Neural progenitor cell (in vitro differentiated cells): ENCODE data around the gene SNX15. TPM values are rescaled to one million over a fixed set of nuclear protein-coding genes. Genes with fewer than 3 reads are reported as not detected.

ENCODE experiments used
- DNase-seq: peaks from one replicate; pipeline ENCODE4 v3.0.0-alpha.2; 2016; ENCODE audit warnings: low spot score
- H2AFZ ChIP-seq: fragments of 200-600 bp; sonication (generic); replicated peaks from 2 replicates; pipeline ENCODE4 v1.6.1; 2016; ENCODE audit warnings: antibody characterized with exemption
- H3F3A ChIP-seq: fragments of 200-600 bp; sonication (generic); 2 replicates; pipeline ENCODE4 v1.6.1; 2016; ENCODE audit warnings: antibody characterized with exemption, low read depth
- H3K27ac ChIP-seq: fragments of 200-600 bp; sonication (generic); 2 replicates; pipeline ENCODE4 v1.5.1; 2016; ENCODE audit warnings: mild to moderate bottlenecking
- H3K27me3 ChIP-seq: fragments of 200-600 bp; sonication (generic); 2 replicates; pipeline ENCODE4 v1.6.1; 2016; ENCODE audit warnings: mild to moderate bottlenecking, moderate library complexity
- H3K36me3 ChIP-seq: fragments of 200-600 bp; sonication (generic); 2 replicates; pipeline ENCODE4 v1.5.1; 2016
- H3K4me1 ChIP-seq: fragments of 200-600 bp; sonication (generic); 2 replicates; pipeline ENCODE4 v1.6.1; 2016; ENCODE audit warnings: mixed run types
- H3K4me2 ChIP-seq: fragments of 200-600 bp; sonication (generic); 2 replicates; pipeline ENCODE4 v1.6.1; 2016
- H3K4me3 ChIP-seq: fragments of 200-600 bp; sonication (generic); 2 replicates; pipeline ENCODE4 v1.5.1; 2016
- H3K79me2 ChIP-seq: fragments of 200-600 bp; sonication (generic); 2 replicates; pipeline ENCODE4 v1.6.1; 2016; ENCODE audit warnings: low read depth
- H3K9ac ChIP-seq: fragments of 200-600 bp; sonication (generic); 2 replicates; pipeline ENCODE4 v1.6.1; 2016
- H3K9me3 ChIP-seq: fragments of 200-600 bp; sonication (generic); 2 replicates; pipeline ENCODE4 v1.5.1; 2016; ENCODE audit warnings: low read depth
- H4K20me1 ChIP-seq: fragments of 200-600 bp; sonication (generic); 2 replicates; pipeline ENCODE4 v1.6.1; 2016; ENCODE audit warnings: low read depth
- H3K27ac Mint-ChIP-seq: 3 replicates; pipeline ENCODE4 v1.8.0; 2021; ENCODE audit warnings: mixed read lengths
- H3K27me3 Mint-ChIP-seq: 2 replicates; pipeline ENCODE4 v1.8.0; 2022; ENCODE audit warnings: low read depth, mild to moderate bottlenecking, inconsistent platforms, moderate library complexity, mixed read lengths; ENCODE audit not compliant: insufficient read depth
- H3K36me3 Mint-ChIP-seq: 3 replicates; pipeline ENCODE4 v1.8.0; 2021; ENCODE audit warnings: mixed read lengths
- H3K4me1 Mint-ChIP-seq: 3 replicates; pipeline ENCODE4 v1.8.0; 2021; ENCODE audit warnings: mixed read lengths
- H3K4me3 Mint-ChIP-seq: 3 replicates; pipeline ENCODE4 v1.8.0; 2021; ENCODE audit warnings: mild to moderate bottlenecking, moderate library complexity, mixed read lengths
- H3K9me3 Mint-ChIP-seq: 3 replicates; pipeline ENCODE4 v1.8.0; 2020; ENCODE audit warnings: mixed read lengths
- EZH2 ChIP-seq: fragments of 200-600 bp; sonication (generic); IDR thresholded peaks from 2 replicates; pipeline ENCODE4 v1.6.1; 2017; ENCODE audit warnings: antibody characterized with exemption, mild to moderate bottlenecking, moderate library complexity
- EZH2phosphoT487 ChIP-seq: fragments of 200-600 bp; sonication (generic); IDR thresholded peaks from 2 replicates; pipeline ENCODE4 v1.6.1; 2017; ENCODE audit warnings: antibody characterized with exemption
- total RNA-seq: library from RNA; depleted of rRNA; stranded (reverse); fragments of >200 nt; gene quantifications from 2 replicates; pipeline ENCODE4 v1.2.3, GENCODE V29; 2015; ENCODE audit warnings: low replicate concordance
- TF ChIP-seq, protein P1 (sequence below): fragments of 200-600 bp; sonication (generic); IDR thresholded peaks from 2 replicates; pipeline ENCODE4 v1.5.1; 2017; ENCODE audit warnings: antibody characterized with exemption, mild to moderate bottlenecking

Gene SNX15
- total RNA-seq, 1 donor from 2014 or later = 10.7 TPM

DNA sequence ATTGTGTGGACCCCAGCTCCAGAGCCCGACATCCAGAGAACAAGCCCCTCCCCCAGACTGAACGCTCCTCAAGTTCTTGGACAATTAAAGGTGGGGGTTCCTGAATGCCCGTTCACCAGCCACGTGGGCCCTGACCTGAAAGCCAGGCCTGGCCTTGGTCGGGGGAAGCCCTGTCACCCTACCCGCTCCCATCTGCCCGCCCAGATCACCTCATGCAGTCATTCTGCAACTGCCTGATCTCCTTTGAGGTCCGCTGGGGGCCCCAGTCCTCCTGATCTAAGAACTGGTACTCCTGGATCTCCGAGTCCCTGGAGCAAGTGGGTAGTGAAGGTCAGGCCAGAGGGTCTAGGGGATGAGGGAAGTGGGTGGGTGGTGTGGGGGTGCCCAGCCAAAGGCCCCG, 40.2 kb downstream of the SNX15 start:
- Mint-ChIP-seq H3K36me3 (no peaks in the 10 kb centered on the region), H3K4me1 (peaks cover 2% of the 10 kb centered on the region), H3K27me3 (peaks cover 2% of the 10 kb centered on the region), H3K4me3 (no peak overlapping the region), H3K9me3 (no peaks in the 10 kb centered on the region), H3K27ac (peak overlapping the region; percentile 37)
- TF ChIP-seq EZH2 = no peak
- TF ChIP-seq EZH2phosphoT487 = no peak
- TF ChIP-seq, protein P1, sequence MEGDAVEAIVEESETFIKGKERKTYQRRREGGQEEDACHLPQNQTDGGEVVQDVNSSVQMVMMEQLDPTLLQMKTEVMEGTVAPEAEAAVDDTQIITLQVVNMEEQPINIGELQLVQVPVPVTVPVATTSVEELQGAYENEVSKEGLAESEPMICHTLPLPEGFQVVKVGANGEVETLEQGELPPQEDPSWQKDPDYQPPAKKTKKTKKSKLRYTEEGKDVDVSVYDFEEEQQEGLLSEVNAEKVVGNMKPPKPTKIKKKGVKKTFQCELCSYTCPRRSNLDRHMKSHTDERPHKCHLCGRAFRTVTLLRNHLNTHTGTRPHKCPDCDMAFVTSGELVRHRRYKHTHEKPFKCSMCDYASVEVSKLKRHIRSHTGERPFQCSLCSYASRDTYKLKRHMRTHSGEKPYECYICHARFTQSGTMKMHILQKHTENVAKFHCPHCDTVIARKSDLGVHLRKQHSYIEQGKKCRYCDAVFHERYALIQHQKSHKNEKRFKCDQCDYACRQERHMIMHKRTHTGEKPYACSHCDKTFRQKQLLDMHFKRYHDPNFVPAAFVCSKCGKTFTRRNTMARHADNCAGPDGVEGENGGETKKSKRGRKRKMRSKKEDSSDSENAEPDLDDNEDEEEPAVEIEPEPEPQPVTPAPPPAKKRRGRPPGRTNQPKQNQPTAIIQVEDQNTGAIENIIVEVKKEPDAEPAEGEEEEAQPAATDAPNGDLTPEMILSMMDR = no peak
- Histone ChIP-seq H4K20me1 (no peaks in the 10 kb centered on the region), H3K4me2 (peak overlapping the region; percentile 27), H2AFZ (no peak overlapping the region), H3K4me1 (peaks cover 15% of the 10 kb centered on the region), H3F3A (peaks cover 8% of the 10 kb centered on the region), H3K27me3 (no peaks in the 10 kb centered on the region), H3K36me3 (no peaks in the 10 kb centered on the region), H3K79me2 (no peaks in the 10 kb centered on the region), H3K9ac (no peak overlapping the region), H3K9me3 (no peaks in the 10 kb centered on the region), H3K27ac (no peak overlapping the region), H3K4me3 (no peak overlapping the region)
- no peak for DNase-seq

DNA sequence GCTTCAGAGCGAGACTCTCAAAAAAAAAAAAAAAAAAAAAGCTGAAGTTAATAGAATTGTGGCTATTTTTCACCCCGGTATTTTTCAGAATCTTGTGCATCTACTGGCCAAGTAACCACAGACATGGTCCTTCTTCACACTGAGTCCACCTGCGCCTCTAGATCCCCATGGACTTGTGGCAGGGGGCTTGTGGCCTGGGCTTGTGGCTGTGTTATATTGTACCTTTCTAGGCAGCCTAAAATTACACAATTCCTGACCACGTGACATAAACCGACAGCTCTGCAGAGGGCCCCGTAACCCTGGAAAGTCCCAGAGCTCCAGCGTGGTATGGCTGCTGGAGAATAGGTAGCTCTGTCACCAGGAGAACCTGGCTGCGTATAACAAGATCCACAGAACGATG, 42.0 kb downstream of the SNX15 start:
- H3F3A ChIP-seq = peaks cover 8% of the 10 kb centered on the region
- no peak overlapping the region for H3K9ac ChIP-seq
- H3K79me2 ChIP-seq = no peaks in the 10 kb centered on the region
- no peaks in the 10 kb centered on the region for H3K27me3 ChIP-seq
- H3K36me3 ChIP-seq = no peaks in the 10 kb centered on the region
- no peak overlapping the region for H3K27ac ChIP-seq
- Mint-ChIP-seq H3K4me1 (peaks cover 6% of the 10 kb centered on the region), H3K27ac (no peak overlapping the region), H3K9me3 (no peaks in the 10 kb centered on the region), H3K4me3 (no peak overlapping the region), H3K27me3 (peaks cover 2% of the 10 kb centered on the region), H3K36me3 (no peaks in the 10 kb centered on the region)
- H3K9me3 ChIP-seq = no peaks in the 10 kb centered on the region
- H3K4me3 ChIP-seq = no peak overlapping the region
- H2AFZ ChIP-seq = no peak overlapping the region
- H3K4me2 ChIP-seq = no peak overlapping the region
- no peak for TF ChIP-seq EZH2
- H3K4me1 ChIP-seq = peaks cover 15% of the 10 kb centered on the region
- no peaks in the 10 kb centered on the region for H4K20me1 ChIP-seq
- no peak for DNase-seq

DNA sequence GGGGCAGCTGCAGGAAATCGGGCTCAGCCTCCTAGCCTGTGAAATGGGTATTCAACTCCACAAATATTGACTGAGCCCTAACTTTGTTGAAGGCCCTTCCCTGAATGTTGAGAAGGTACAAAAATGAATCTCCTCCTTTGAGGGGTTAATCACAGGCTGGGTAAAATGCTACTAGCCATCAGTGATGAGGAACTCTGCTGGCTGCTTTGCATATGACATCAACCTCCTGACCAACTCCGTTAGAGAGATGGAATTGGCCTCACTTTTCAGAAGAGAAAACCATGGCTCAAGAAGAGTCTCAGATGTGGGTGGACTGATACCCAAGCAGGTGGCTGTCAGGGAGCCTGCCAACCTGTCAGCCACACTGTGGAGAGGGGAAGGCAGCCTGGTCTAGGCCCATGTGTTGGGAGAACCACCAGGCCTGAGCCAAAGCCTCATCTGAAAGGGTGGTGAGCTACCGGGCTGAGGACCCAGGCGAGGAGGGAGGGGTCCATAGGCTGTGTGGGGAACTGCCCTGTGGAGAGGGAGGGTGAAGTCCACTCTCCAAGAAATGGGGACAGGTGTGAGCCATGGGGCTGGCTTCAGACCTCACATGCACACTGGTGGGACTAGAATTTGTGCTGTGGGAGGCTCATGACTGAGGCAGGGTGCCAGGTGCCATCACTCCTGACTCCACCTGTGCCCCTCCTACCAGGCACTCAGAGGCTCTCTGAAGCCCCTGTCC, 44.8 kb downstream of the SNX15 start:
- H3K27me3 ChIP-seq = no peaks in the 10 kb centered on the region
- Mint-ChIP-seq H3K27me3 (peaks cover 3% of the 10 kb centered on the region), H3K4me1 (peaks cover 6% of the 10 kb centered on the region), H3K9me3 (no peaks in the 10 kb centered on the region), H3K4me3 (no peak overlapping the region), H3K27ac (no peak overlapping the region), H3K36me3 (peaks cover 9% of the 10 kb centered on the region)
- no peak overlapping the region for H2AFZ ChIP-seq
- no peaks in the 10 kb centered on the region for H3K36me3 ChIP-seq
- H3K4me2 ChIP-seq = no peak overlapping the region
- peaks cover 1% of the 10 kb centered on the region for H3F3A ChIP-seq
- H3K4me3 ChIP-seq = no peak overlapping the region
- H3K27ac ChIP-seq = no peak overlapping the region
- DNase-seq = no peak
- H3K4me1 ChIP-seq = peaks cover 5% of the 10 kb centered on the region
- TF ChIP-seq, protein P1 = no peak
- TF ChIP-seq EZH2 (no peak), EZH2phosphoT487 (no peak)
- H3K79me2 ChIP-seq = peaks cover 3% of the 10 kb centered on the region
- no peaks in the 10 kb centered on the region for H4K20me1 ChIP-seq
- H3K9me3 ChIP-seq = no peaks in the 10 kb centered on the region
- H3K9ac ChIP-seq = no peak overlapping the region

DNA sequence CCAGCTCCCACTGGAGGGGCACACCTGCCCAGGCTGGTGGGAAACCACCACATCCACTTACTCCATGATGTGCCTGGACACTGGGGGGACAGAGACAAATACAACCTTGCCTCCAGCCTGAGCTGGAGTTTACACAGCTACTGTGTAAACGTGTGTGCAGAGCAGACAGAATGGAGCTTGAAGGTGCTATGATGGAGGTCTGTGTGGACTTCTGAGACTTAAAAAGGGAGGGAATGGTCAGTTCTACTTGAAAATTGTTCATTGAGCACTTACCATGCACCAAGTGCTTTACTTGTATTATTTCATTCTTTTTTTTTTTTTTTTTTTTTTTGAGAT, 45.4 kb downstream of the SNX15 start:
- Histone ChIP-seq H3K79me2 (peaks cover 8% of the 10 kb centered on the region), H3F3A (no peaks in the 10 kb centered on the region), H3K4me2 (no peak overlapping the region), H4K20me1 (peaks cover 3% of the 10 kb centered on the region), H3K36me3 (no peaks in the 10 kb centered on the region), H3K9me3 (no peaks in the 10 kb centered on the region), H2AFZ (no peak overlapping the region), H3K27me3 (no peaks in the 10 kb centered on the region), H3K9ac (no peak overlapping the region), H3K4me3 (no peak overlapping the region), H3K27ac (no peak overlapping the region), H3K4me1 (no peaks in the 10 kb centered on the region)
- no peak for TF ChIP-seq EZH2
- TF ChIP-seq, protein P1 = no peak
- no peak for TF ChIP-seq EZH2phosphoT487
- Mint-ChIP-seq H3K4me1 (peaks cover 4% of the 10 kb centered on the region), H3K9me3 (no peaks in the 10 kb centered on the region), H3K27ac (no peak overlapping the region), H3K4me3 (no peak overlapping the region), H3K36me3 (peaks cover 14% of the 10 kb centered on the region), H3K27me3 (peaks cover 3% of the 10 kb centered on the region)
- no peak for DNase-seq
